H1 (cell line): ENCODE data around the gene APOL3. TPM values are rescaled to one million over a fixed set of nuclear protein-coding genes. Genes with fewer than 3 reads are reported as not detected.

ENCODE experiments used
- ASH2L ChIP-seq: fragments of 200-600, 300-600 bp; sonication (generic); IDR thresholded peaks from one replicate; pipeline ENCODE4 v1.7.1; 2017; ENCODE audit warnings: low read length
- CHD7 ChIP-seq: fragments of 300-600 bp; sonication (generic); IDR thresholded peaks from 2 replicates; pipeline ENCODE4 v1.7.1; 2012; ENCODE audit warnings: low read length, moderate library complexity, mild to moderate bottlenecking, inconsistent platforms; ENCODE audit not compliant: insufficient replicate concordance
- CTCF ChIP-seq, 3 experiments: IDR thresholded peaks; 1 replicate in 2 of 3; 2 replicates in 1 of 3; pipeline versions ENCODE4 v1.5.1 to v1.6.1; 2011; ENCODE audit warnings: low read length in 3 of 3, mild to moderate bottlenecking in 3 of 3, inconsistent platforms in 2 of 3, low read depth in 1 of 3, moderate library complexity in 1 of 3; ENCODE audit not compliant: insufficient read depth in 1 of 3; ENCODE audit errors: control extremely low read depth in 1 of 3
- KDM1A ChIP-seq: fragments of 200-600, 300-600 bp; sonication (generic); IDR thresholded peaks from 2 replicates; pipeline ENCODE4 v1.7.1; 2016; ENCODE audit warnings: mild to moderate bottlenecking, low read length, borderline replicate concordance
- SIX5 ChIP-seq: IDR thresholded peaks from 2 replicates; pipeline ENCODE4 v1.6.1; 2011; ENCODE audit warnings: mild to moderate bottlenecking, low read depth, low read length
- polyA plus RNA-seq, 7 experiments: library from polyadenylated mRNA; depleted of rRNA in 3 of 7; stranded (reverse) in 5 of 7; unstranded in 2 of 7; fragments of >200 nt in 5 of 7; fragments of 200-250 nt in 2 of 7; gene quantifications; 1 replicate in 5 of 7; 2 replicates in 1 of 7; 4 replicates in 1 of 7; pipeline versions ENCODE4 v1.2.1 to v1.2.3, GENCODE V29; 2011 to 2013; ENCODE audit warnings: missing spikeins in 2 of 7, mixed read lengths in 2 of 7
- total RNA-seq: library from RNA; stranded (reverse); fragmentation: NEBNext Ultra II Directional; extraction: Animal tissue kit (Norgen Biotek cat#: 25700); gene quantifications from 2 replicates; pipeline ENCODE4 v1.2.1, GENCODE V29; 2021

Gene APOL3
- total and polyA plus RNA-seq, 2 of the 8 experiments (the other 6 are each of a cell fraction or from before 2014, with no cell fraction given), result 0.12 TPM; not detected in 1

GRCh38 chr22:36156515-36157419 lies 3.8 kb downstream of the APOL3 start (continued):
- TF ChIP-seq CHD7 (no peak), ASH2L (peak; percentile 24), CTCF (IDR thresholded peaks at IDR 0.05; ENCODE audit: control extremely low read depth in 1 of 3, insufficient read depth in 1 of 3, low read depth in 1 of 3, low read length in 3 of 3) (no peak), SIX5 (no peak), KDM1A (no peak)
